ENCODE data around the gene ADAR. TPM values are rescaled to one million over a fixed set of nuclear protein-coding genes. Genes with fewer than 3 reads are reported as not detected.

The ADAR gene
- total and polyA plus RNA-seq, 2 of the 8 experiments (the other 6 are each of a cell fraction or from before 2014, with no cell fraction given) = 125 to 242 TPM

- POLR2A ChIA-PET (ENCODE audit: partially characterized antibody) = interaction anchor here (9.6 kb wide), 1 partner anchor 13 kb away, joined by 111 read pairs; the partner anchor contains the start of gene ADAR
These were observed 13.9 kb upstream of the ADAR start for GRCh38 chr1:154621875-154622274.

More at GRCh38 chr1:154621875-154622274, 13.9 kb upstream of the ADAR start:
- Histone ChIP-seq H2BK20ac (ENCODE audit: low read length) (no peak overlapping the region), H2AK5ac (ENCODE audit: low read depth, low read length) (no peak overlapping the region), H3K9ac (replicated peaks in 1 of 4; ENCODE audit: extremely low read depth in 1 of 4, low read depth in 3 of 4, low read length in 3 of 4) (no peak overlapping the region; a peak in 1 of 7 replicates), H3K36me3 (ENCODE audit: control insufficient read depth in 2 of 4, insufficient read depth in 4 of 4, low read length in 3 of 4) (peaks cover 0 to 4% (median 0%) of the 10 kb centered on the region in 4 experiments; a peak in 2 of 8 replicates), H2BK120ac (replicated peaks; ENCODE audit: low read depth, low read length) (no peak overlapping the region), H2BK12ac (ENCODE audit: low read depth, low read length) (no peak overlapping the region), H3K23me2 (ENCODE audit: low read depth, low read length) (peaks cover 4% of the 10 kb centered on the region; the same call in 1 of the 2 replicates), H3K4me1 (replicated peaks in 1 of 4; ENCODE audit: control insufficient read depth in 3 of 4, insufficient read depth in 4 of 4, low read length in 3 of 4) (peaks cover 2 to 9% (median 3%) of the 10 kb centered on the region in 4 experiments; a peak in 4 of 7 replicates), H3K14ac (ENCODE audit: insufficient read length) (no peak overlapping the region), H3K56ac (replicated peaks; ENCODE audit: insufficient read length, low read depth, low read length) (no peak overlapping the region), H4K91ac (replicated peaks; ENCODE audit: insufficient read length, low read length) (no peak overlapping the region), H3K9me3 (ENCODE audit: insufficient read depth in 2 of 2, low read depth in 1 of 2, low read length in 1 of 2) (no peaks in the 10 kb centered on the region), H3K27ac (ENCODE audit: low read depth, low read length) (no peak overlapping the region), H2AFZ (ENCODE audit: low read length) (no peak overlapping the region), H3K79me1 (ENCODE audit: low read depth, low read length) (peaks cover 21% of the 10 kb centered on the region), H3K4me2 (ENCODE audit: insufficient read depth in 1 of 2, low read depth in 2 of 2, low read length in 2 of 2) (no peak overlapping the region), H4K8ac (ENCODE audit: extremely low read depth, insufficient read depth, low read length) (peak overlapping the region; percentile 73; the same call in 1 of the 2 replicates), H2BK5ac (ENCODE audit: low read depth, low read length) (no peak overlapping the region), H3K23ac (ENCODE audit: insufficient read length) (no peak overlapping the region), H3K4me3 (ENCODE audit: extremely low read depth in 1 of 4, insufficient read depth in 2 of 4, low read depth in 3 of 4, low read length in 4 of 4) (no peak overlapping the region), H4K20me1 (replicated peaks in 1 of 2; ENCODE audit: control insufficient read depth in 1 of 2, insufficient read depth in 2 of 2, low read length in 2 of 2) (peaks cover 9 to 10% of the 10 kb centered on the region in 2 experiments), H3K27me3 (replicated peaks in 1 of 4; ENCODE audit: control insufficient read depth in 3 of 4, extremely low read depth in 1 of 4, insufficient read depth in 3 of 4, low read length in 3 of 4) (no peaks in the 10 kb centered on the region), H4K5ac (ENCODE audit: insufficient read length, low read depth, low read length) (no peak overlapping the region), H3K79me2 (ENCODE audit: control insufficient read depth in 1 of 2, insufficient read depth in 2 of 2, low read length in 2 of 2) (peaks cover 47 to 99% of the 10 kb centered on the region in 2 experiments), H3K4ac (replicated peaks; ENCODE audit: insufficient read length, low read depth, low read length) (no peak overlapping the region), H2BK15ac (ENCODE audit: low read length) (no peak overlapping the region), H3K18ac (ENCODE audit: extremely low read depth, low read length) (no peak overlapping the region)
- CTCF ChIA-PET (ENCODE audit: partially characterized antibody) = interaction anchor here (0.9 to 1.4 kb wide), 3 partner anchors 62 to 322 kb away, joined by 3 to 6 read pairs (median 3); no protein-coding TSS in a partner anchor
- no peak for TF ChIP-seq GTF2F1 (IDR thresholded peaks at IDR 0.05; ENCODE audit: borderline replicate concordance, low read depth, low read length)
- TF ChIP-seq BACH1 (IDR thresholded peaks at IDR 0.05; ENCODE audit: low read length) = no peak
- TF ChIP-seq NRF1 (IDR thresholded peaks at IDR 0.05; ENCODE audit: low read depth, low read length) = no peak
- no peak for TF ChIP-seq RBBP5 (IDR thresholded peaks at IDR 0.05; ENCODE audit: borderline replicate concordance, low read depth, low read length)
- no peak for TF ChIP-seq ATF3 (IDR thresholded peaks at IDR 0.05; ENCODE audit: insufficient read depth, low read depth, low read length)
- TF ChIP-seq CBX5 (IDR thresholded peaks at IDR 0.05; ENCODE audit: low read depth, low read length) = no peak
- TF ChIP-seq CHD2 (IDR thresholded peaks at IDR 0.05; ENCODE audit: low read length) = no peak
- TF ChIP-seq TAF1 (IDR thresholded peaks at IDR 0.05; ENCODE audit: low read depth, low read length) = no peak
- no peak for TF ChIP-seq POLR2AphosphoS5 (IDR thresholded peaks at IDR 0.05; ENCODE audit: low read depth, low read length)
- TF ChIP-seq SRF (IDR thresholded peaks at IDR 0.05; ENCODE audit: low read depth, low read length) = no peak
- no peak for TF ChIP-seq POU5F1 (IDR thresholded peaks at IDR 0.05; ENCODE audit: low read depth, low read length)
- no peak for TF ChIP-seq KDM5A (IDR thresholded peaks at IDR 0.05; ENCODE audit: low read length)
- no peak for TF ChIP-seq E2F6 (IDR thresholded peaks at IDR 0.05)
- no peak for TF ChIP-seq CEBPB (IDR thresholded peaks at IDR 0.05; ENCODE audit: low read depth, low read length)
- DNase-seq (ENCODE audit: low read depth in 1 of 2, low spot score in 2 of 2) = no peak
- FAIRE-seq = no peak
- whole genome bisulfite sequencing, 2 experiments (ENCODE audit: extremely low coverage in 1 of 2, insufficient coverage in 1 of 2, insufficient read length in 1 of 2, insufficient replicate concordance in 2 of 2, low coverage in 1 of 2, low lambda C conversion rate in 2 of 2, missing lambda C conversion rate in 1 of 2) = 91% methylated on average over 5 of the region's 5 CpGs; no CpG with 5 or more reads in 1 of the 2 experiments
